G401.6 (cell line): ENCODE results near the gene USF3.

ENCODE experiments used
- FAIRE-seq: peaks from 2 replicates; lab custom pipeline; 2012; peaks lifted over from hg19 to GRCh38; lab: Jason Lieb, UNC

The USF3 gene, protein sequence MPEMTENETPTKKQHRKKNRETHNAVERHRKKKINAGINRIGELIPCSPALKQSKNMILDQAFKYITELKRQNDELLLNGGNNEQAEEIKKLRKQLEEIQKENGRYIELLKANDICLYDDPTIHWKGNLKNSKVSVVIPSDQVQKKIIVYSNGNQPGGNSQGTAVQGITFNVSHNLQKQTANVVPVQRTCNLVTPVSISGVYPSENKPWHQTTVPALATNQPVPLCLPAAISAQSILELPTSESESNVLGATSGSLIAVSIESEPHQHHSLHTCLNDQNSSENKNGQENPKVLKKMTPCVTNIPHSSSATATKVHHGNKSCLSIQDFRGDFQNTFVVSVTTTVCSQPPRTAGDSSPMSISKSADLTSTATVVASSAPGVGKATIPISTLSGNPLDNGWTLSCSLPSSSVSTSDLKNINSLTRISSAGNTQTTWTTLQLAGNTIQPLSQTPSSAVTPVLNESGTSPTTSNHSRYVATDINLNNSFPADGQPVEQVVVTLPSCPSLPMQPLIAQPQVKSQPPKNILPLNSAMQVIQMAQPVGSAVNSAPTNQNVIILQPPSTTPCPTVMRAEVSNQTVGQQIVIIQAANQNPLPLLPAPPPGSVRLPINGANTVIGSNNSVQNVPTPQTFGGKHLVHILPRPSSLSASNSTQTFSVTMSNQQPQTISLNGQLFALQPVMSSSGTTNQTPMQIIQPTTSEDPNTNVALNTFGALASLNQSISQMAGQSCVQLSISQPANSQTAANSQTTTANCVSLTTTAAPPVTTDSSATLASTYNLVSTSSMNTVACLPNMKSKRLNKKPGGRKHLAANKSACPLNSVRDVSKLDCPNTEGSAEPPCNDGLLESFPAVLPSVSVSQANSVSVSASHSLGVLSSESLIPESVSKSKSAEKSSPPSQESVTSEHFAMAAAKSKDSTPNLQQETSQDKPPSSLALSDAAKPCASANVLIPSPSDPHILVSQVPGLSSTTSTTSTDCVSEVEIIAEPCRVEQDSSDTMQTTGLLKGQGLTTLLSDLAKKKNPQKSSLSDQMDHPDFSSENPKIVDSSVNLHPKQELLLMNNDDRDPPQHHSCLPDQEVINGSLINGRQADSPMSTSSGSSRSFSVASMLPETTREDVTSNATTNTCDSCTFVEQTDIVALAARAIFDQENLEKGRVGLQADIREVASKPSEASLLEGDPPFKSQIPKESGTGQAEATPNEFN (N-terminal part only)

DNA sequence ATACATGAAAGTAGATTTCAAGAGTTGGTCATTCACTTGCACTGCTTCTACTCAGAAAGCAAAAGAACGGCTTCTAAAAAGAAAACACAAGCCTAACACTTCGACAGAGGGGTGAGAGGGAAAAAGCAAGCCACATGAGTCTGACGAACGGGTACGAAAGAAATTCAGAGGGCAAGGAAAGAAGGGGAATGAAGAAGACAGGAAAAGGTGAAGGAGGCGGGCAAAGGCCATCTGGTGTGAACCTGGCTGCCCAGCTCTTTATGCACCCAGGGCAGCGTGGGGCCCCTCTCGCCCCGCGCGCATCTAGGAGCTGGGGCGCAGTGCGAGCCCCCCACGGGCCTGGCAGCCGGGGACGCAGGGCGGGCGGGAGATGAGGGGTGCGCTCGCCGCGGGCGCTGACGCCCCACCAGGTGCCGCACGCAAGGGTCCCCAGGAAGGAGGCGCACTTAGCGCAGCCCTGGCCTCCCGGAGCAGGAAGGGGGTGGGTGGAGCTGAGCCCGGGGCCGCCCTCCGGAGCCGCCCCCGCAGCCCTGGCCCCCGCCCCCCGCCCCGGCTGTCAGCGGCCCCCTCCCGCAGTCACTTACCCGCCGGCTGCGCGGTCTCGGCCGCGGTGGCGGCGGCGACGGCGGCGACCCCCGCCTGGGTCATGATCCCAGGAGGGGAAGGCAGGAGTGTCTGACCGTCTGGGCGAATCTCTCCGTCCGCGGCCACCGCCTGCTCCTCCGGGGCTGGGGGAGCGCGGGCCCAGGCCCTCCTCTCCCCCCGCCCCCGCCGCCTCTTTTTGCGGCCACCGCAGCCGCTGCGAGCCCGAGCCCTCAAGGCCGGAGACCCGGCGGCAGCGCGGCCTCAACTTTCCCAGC is at the start of gene USF3:
USF3 (minus strand) TSS at position 857 of the 860 bp plus-strand sequence. CDS start 21,764 bp downstream, outside the sequence.
- FAIRE-seq: no peak

DNA sequence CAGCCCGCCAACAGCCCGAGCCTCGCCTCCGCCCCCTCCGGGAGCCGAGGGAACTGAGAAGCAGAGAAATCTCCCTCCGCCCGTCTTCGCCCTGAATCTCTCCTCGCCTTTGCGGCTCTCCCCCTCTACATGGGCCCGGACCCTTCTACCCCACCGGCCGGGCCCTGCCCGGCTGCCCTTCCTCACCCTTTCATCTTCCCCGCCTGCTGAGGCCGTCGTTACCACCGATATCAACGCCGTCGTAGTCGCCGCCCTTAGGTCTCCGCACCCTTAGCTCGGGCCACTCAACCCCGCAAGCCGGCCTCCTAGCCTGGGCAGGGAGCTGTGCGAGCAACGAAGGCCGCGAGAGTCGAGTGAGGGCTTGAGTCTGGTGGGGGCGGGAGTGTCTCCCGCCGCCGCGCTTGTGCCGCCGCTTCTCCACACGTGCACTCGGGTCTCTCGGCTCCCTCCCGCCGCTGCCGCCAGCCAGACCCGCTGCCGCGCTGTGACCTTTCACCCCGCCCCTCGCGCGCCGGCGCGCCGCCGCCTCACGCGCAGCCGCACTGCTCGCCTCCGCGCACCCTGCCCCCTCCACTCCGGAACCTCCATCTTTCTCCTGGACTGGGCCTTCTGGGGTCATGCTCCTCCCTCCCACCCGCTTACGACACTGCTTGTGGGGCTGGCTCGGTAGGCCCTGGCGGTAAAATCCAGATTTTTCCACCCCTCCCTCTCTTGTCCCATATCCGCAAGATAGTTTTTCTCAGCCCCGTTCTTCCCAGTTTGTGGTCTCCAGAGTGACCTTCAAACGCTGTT is 49.5 kb upstream of the USF3 start, which contains the start of gene NAA50:
NAA50 (minus strand) TSS at position 494 of the 792 bp plus-strand sequence; CDS start at position 194, 300 bp downstream.
- no peak for FAIRE-seq

DNA sequence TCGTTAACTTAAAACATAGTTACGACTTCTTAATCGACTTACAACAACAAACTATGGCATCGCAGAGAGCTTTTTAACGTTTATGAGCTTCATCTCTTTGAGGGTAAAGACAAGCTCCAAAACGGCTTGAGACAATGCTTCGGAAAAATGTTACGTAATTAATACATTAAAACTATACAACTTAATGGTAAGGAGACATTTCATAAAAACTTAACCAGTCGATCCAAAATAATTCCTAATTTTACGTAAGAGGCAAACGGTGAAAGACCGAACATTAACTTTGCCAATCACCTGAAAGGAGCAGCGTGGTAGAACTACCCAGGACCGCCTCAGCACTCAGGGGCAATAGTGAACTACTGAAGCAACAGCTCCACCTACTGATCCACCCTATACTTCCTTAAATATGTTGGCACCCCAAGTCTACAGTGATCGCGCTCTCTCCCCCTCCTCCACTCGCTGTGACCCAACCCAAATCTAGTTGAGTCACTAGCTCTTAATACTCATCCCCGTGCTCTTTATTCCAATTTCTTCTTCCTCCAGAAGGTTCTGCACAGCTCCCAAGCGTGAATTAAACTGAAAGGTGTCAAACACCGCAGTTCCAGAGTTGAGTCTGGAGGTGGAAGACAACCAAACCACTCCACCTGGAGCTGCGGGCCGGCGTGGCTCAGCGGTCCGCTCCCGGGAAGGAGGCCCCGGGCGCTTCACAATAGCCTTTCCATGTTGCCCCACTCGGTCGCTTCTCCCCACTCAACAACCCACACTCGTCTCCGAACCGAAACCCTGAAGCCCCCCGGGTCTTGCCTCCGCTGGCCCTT is 48.7 kb upstream of the USF3 start:
- FAIRE-seq: peak; percentile 90

DNA sequence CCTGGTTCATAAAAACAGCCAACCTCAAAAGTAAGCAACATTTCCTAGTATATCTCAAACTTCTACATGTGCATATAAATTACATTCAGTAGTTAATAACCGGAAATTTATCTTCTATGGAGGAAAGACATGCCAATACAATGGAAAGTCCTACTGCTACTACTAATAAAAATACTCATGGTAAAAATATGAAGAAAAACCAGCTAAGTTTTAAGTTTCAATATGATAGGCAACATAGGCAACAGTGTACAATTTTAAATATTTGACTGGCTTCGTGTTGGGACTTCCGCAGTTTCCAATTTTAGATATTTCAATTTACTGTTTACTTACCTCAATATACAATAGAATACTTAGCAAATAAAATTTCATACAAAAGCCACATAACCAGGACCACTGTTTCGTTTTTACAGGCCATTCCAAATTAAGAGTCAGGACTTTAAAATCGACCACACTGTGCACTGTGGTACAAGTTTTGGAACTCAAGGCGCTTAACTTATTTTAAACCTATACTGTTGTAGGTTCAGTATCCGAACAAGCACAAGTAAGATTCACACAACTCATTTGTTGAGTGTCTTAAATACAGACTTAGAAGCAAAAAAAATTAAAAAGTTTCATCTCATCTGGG is 46.7 kb upstream of the USF3 start:
- FAIRE-seq: no peak

DNA sequence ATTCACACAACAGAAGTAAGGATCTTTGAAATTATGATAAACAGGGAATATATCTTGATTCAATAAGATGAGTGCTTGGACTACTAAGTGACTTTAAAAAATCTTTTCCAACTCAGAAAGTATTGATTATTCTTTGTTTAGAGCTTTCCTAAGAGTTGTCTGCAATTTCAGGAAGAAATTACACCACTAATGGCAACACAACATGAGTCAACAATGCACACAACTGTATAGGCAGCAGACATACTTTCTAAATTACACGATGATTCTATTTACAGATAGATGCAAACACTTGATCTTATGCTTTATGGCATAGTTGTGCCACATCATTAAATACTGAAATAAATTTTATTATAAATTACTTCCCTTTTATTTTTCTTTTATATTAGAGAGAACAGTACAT is 45.2 kb upstream of the USF3 start:
- FAIRE-seq: no peak

DNA sequence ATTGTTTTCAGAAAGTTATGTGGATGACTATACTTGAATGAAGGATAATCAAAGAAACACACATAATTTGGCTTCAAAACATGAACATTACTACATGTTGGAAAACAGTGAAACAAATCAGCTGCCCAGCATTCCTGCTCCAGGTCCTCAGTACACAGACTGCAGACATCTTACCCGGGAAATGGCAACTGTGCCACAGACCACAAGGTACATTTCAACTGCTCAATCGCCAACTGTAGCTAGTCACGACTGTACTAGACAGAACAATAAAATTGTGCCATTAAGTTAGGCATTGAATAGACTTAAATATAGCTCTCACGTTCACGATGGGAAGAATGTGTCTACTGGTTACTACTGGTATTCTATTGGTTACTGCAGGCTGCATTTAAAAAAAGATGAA is 44.6 kb upstream of the USF3 start:
- no peak for FAIRE-seq

DNA sequence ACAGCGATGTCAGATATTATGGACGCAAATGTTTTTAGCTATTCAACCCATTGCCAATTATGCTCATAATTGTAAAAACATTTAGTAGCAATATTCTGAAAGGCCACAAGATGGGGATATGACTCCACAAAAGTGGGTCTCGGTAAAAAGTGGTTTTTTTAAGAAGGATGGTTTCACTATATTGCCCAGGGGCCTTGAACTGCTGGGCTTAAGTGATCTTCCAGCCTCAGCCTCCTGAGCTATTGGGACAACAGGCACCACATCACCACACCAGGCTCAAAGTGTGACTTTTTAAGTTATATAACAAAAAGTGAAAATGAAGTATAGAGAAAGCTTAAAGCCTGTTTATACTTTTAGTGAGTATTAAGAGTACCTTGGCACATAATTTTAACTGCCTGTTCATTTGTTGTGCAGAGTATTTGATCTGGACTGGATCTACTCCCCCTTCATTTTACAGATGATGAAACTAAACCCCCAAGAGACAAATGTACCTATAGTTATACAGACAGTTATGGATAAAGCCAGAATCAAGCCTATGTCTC is 40.2 kb upstream of the USF3 start:
- peak; percentile 93 for FAIRE-seq

DNA sequence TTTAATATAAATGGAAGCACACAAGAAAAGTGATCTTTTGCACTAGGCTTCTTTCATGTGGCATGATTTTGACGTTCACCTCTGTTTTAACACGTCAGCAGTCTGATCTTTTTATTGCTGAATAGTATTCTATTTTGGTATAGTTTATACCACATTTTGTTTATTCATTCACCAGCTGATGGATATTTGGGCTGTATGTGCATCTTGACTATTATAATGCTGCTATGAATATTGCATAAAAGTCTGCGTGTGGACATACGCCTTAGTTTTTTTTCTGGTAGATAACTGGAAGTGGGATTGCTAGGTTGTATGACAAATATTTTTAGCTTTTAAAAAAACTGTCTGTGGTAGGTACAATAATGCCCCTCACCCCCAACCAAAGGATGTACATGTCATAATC is 35.3 kb upstream of the USF3 start:
- FAIRE-seq: no peak

DNA sequence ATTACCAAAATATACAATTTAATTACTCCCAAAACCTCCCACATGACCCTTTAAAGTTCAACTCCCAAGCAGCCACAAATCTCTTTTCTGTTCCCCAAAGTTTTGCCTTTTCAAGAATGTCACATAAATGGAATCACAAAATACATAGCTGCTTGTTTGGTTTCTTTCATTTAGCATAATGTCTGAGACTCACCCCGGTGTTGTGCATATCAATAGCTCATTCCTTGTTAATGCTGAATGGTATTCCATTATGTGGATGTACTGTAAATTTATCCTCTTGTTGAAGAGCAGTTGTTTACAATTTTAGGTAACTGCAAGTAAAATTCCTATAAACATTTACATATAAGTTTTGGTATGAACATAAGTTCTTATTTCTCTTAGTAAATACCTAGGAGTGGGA is 34.1 kb upstream of the USF3 start:
- no peak for FAIRE-seq

DNA sequence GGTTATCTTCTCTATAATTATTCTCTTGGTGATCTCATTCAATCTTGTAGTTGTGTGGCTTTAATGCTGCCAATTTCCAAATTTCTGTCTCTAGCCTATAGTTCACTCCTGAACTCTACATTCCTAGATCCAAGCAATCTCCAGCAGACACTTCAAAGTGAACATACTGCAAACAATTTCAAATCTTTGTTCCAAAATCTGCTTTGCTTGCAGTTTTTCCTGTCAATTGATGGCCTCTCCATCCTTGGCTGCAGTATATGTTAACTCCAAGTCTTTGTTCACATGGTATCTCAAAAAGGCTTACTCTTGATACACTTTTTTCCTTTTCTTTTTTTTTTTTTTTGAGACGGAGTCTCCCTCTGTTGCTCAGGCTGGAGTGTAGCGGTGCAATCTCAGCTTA is 32.2 kb upstream of the USF3 start:
- no peak for FAIRE-seq

DNA sequence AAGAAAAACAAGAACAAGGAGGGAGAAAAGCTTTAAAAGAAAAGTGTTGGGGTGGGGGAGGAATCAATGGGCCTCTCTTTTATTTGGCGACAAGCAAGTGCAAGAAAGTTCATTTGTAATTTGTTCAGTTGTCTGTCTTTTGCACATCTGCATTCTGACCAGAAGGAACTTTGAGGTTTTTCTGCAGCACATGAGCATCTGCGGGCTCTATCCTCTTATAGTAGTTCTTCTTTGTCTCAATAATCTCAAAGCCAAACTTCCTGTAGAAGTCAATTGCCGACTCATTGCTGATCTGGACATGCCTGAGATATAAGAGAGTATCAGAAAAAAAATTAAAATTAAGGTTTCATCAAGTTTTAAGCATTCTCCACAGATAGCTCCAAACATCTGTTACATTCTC is 25.2 kb upstream of the USF3 start:
- FAIRE-seq: no peak

DNA sequence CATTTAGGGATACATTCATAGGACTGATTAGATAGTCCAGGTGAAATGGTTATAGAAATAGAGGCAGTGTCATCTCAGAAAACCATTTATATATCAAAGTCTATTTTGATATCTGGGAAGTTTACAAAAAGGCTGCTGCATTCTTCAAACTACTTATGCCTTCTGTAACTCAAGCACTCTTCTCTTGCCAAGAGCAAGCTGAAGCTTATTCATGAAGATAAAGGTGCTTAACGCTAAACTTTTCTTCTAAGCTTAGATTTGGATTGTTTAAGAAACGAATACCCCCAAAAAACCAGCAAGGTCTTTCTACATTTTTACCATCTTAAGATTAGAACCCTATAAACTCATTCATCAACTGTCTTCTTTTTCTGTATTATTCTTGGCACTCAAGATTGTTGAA is 23.3 kb upstream of the USF3 start:
- FAIRE-seq: no peak

DNA sequence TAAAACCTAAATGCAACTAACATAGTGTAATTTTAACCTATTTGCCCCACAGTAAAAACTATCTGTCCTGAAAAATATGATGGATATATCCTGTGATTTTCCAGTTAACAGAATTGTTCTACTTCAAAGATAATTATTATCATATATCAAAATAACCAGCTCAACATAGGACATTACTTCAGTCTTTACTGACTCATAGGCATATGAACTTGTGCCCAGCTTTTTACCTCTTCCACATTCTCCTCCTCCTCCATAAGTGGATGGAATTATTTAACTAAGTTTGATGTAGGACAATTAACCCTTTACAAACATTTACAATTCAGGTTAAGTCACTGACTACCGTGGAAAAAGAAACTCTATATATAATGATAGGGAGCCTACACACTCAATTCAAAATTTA is 22.9 kb upstream of the USF3 start:
- FAIRE-seq: peak; percentile 53

DNA sequence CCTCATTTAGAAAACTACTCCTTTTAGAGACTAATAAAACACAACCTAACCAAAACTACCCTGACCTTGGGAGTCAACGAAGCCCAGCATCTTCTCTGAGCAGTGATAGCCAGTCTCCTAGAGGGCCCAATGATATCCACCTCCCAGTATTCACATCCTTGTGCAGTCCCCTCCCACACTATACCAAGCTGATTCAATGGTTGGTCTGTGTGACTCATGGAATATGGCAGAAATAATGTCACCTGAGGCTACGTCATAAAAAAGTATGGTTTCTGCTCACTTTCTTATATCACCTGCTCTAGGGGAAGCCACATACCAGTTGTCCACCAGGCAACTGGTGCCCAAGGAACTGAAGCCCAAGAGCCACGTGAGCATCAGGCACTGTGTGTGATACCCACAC is 21.4 kb upstream of the USF3 start:
- FAIRE-seq: no peak

DNA sequence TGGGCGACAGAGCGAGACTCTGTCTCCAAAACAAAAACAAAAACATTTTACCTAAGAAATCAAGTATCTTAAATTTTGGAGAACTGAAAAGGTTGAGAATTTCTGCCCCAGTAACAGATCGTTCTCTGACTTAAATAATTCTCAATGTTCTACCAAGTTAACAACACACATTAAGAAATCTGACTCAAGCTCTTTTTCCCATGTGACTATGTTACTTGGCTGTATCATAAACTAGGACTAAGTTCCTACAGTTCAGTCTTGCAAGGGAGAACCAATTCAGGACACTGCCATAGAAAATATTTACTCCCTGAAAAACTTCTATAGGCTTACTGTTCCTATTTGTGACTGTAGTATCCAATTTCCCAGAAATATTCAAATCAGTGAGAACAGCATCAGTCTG is 20.9 kb upstream of the USF3 start:
- FAIRE-seq: no peak

DNA sequence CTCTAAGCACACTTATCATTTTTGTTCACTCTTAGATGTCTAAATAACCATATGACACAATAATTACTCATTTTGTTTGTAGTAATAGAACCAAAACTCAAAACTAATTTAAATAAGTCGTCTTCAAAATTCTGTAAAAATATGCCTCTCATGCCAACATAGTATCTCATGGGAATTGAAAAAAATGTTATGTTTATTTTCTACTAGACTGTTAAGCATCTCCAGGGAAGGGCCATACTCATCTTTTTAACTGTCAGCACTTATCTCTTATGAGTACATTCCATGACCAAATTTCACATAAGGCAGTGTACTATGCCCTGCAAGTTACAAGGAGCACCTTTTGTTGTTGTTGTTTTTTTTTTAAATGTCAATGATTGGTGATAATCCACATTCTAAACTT is 18.3 kb upstream of the USF3 start:
- FAIRE-seq: no peak

DNA sequence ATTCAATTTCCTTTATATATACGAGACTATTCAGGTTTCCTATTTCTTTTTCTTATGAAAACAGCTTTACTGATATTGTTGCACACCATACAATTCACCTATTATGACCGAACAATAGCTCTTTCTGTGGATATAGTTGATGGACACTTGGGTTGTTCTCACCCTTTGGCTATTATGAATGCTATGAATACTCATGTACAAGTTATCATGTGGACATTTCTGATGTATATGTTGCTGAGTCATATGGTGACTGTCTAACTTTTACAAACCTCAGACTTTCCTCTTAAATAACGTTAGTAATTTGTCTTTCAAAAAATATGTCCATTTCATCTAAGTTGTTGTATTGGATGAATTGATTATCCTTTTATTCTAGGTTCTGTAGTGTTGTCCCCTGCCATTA is 15.7 kb upstream of the USF3 start:
- FAIRE-seq: no peak

DNA sequence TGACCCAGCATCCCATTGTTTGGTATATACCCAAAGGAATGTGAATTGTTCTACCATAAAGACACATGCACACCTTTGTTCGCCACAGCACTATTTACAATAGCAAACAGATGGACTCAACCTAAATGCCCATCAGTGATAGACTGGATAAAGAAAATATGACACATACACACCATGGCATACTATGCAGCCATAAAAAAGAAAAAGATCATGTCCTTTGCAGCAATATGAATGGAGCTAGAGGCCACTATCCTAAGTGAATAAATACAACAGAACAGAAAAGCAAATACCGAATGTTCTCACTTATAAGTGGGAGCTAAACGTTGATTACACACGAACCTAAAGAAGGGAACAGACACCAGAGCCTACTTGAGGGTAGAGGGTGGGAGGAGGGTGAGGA is 11.4 kb upstream of the USF3 start:
- FAIRE-seq: no peak

DNA sequence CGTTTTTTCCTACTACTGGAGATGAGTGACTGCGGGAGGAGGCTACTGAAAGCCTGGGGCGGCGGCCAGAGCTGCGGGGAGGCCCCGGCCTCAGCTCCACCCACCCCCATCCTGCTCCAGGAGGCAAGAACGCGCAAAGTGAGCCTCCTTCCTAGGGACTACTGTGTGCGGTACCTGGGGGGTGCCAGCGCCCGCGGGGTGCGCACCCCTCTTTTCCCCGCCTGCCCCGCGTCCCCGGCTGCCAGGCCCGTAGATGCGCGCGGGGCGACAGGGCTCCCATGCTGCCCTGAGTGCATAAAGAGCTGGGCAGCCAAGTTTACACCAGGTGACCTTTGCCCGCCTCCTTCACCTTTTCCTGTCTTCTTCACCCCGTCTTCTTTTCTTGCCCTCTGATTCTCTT is 2.5 kb upstream of the USF3 start:
- FAIRE-seq: no peak
